B cell (primary cell): Measurements from ENCODE around the gene REG3A. TPM values are rescaled to one million over a fixed set of nuclear protein-coding genes. Genes with fewer than 3 reads are reported as not detected.

Experiments
- ATAC-seq: fragments of 200-7000 bp; cut with Tn5 transposase; one replicate; pipeline ENCODE4 v1.10.0; 2021; ENCODE audit warnings: low read depth, mild to moderate bottlenecking, moderate number of reproducible peaks, moderate library complexity
- CTCF ChIA-PET: fragments of 350-600 bp; sonication (Branson Sonifier 250); formaldehyde crosslinking; loops from one replicate; lab custom pipeline; 2021; ENCODE audit warnings: antibody characterized with exemption, inconsistent platforms; lab: Charles Lee
- POLR2A ChIA-PET: fragments of 350-600 bp; sonication (Branson Sonifier 250); formaldehyde crosslinking; loops from one replicate; lab custom pipeline; 2021; ENCODE audit warnings: antibody characterized with exemption; lab: Charles Lee
- DNase-seq: peaks from one replicate; pipeline ENCODE4 v3.0.0; 2013
- H2AFZ ChIP-seq: 2 replicates; pipeline ENCODE4 v1.6.1; 2012; ENCODE audit warnings: mild to moderate bottlenecking, low read depth, low read length; ENCODE audit not compliant: insufficient read depth, poor library complexity, severe bottlenecking
- H3K27ac ChIP-seq, 2 donors: 1 replicate in 1 of 2; 2 replicates in 1 of 2; pipeline ENCODE4 v1.5.1; 2012 to 2013; ENCODE audit warnings: low read length in 2 of 2, mild to moderate bottlenecking in 2 of 2, moderate library complexity in 1 of 2
- H3K27me3 ChIP-seq, 4 experiments: fragments of 200-600 bp in 1 of 4; sonication (generic) in 1 of 4; replicated peaks in 1 of 4; 1 replicate in 2 of 4; 2 replicates in 2 of 4; pipeline versions ENCODE4 v1.6.1 to v1.7.0; 2013 to 2016; ENCODE audit warnings: low read length in 3 of 4, mild to moderate bottlenecking in 2 of 4, mixed read lengths in 1 of 4, moderate library complexity in 1 of 4; ENCODE audit not compliant: insufficient read depth in 4 of 4, control insufficient read depth in 3 of 4; ENCODE audit errors: control extremely low read depth in 1 of 4
- H3K36me3 ChIP-seq, 2 experiments: replicated peaks in 1 of 2; 1 replicate in 1 of 2; 2 replicates in 1 of 2; pipeline versions ENCODE4 v1.6.1 to v1.7.1; 2013; ENCODE audit warnings: low read length in 1 of 2; ENCODE audit not compliant: insufficient read depth in 2 of 2, control insufficient read depth in 1 of 2; ENCODE audit errors: control extremely low read depth in 1 of 2, extremely low read depth in 1 of 2
- H3K4me1 ChIP-seq, 2 donors: fragments of 200-600 bp in 1 of 2; sonication (generic) in 1 of 2; 1 replicate in 1 of 2; 2 replicates in 1 of 2; pipeline versions ENCODE4 v1.5.1 to v1.6.1; 2013 to 2017; ENCODE audit warnings: low read length in 2 of 2; ENCODE audit not compliant: control insufficient read depth in 2 of 2, insufficient read depth in 2 of 2
- H3K4me2 ChIP-seq: replicated peaks from 2 replicates; pipeline ENCODE3; 2012; ENCODE audit warnings: mild to moderate bottlenecking, low read depth, low read length; ENCODE audit not compliant: poor library complexity, severe bottlenecking
- H3K4me3 ChIP-seq, 5 experiments: fragments of 200-600 bp in 1 of 5; sonication (generic) in 1 of 5; 1 replicate in 3 of 5; 2 replicates in 2 of 5; pipeline versions ENCODE4 v1.5.1 to v1.7.0; 2011 to 2016; ENCODE audit warnings: low read length in 4 of 5, mild to moderate bottlenecking in 4 of 5, low read depth in 2 of 5, control low read depth in 1 of 5, moderate library complexity in 1 of 5; ENCODE audit not compliant: insufficient read depth in 1 of 5; ENCODE audit errors: control extremely low read depth in 1 of 5, extremely low read depth in 1 of 5
- H3K79me2 ChIP-seq: fragments of 200-600 bp; sonication (generic); one replicate; pipeline ENCODE4 v1.6.0; 2016; ENCODE audit warnings: low read length; ENCODE audit not compliant: control insufficient read depth, insufficient read depth
- H3K9ac ChIP-seq: fragments of 200-600 bp; sonication (generic); 2 replicates; pipeline ENCODE4 v1.6.1; 2017; ENCODE audit warnings: mild to moderate bottlenecking, low read length, moderate library complexity
- H3K9me3 ChIP-seq, 3 donors: one replicate each; pipeline versions ENCODE4 v1.6.1 to v1.7.1; 2013; ENCODE audit warnings: low read length in 2 of 3; ENCODE audit not compliant: control insufficient read depth in 2 of 3, insufficient read depth in 1 of 3; ENCODE audit errors: control extremely low read depth in 1 of 3
- H4K20me1 ChIP-seq: 2 replicates; pipeline ENCODE4 v1.6.0; 2012; ENCODE audit warnings: mild to moderate bottlenecking, low read length; ENCODE audit not compliant: insufficient read depth, control insufficient read depth, poor library complexity, severe bottlenecking
- H3K27ac Mint-ChIP-seq: one replicate; pipeline ENCODE4 v1.8.0; 2021; ENCODE audit warnings: mixed read lengths
- H3K27me3 Mint-ChIP-seq: one replicate; pipeline ENCODE4 v1.8.0; 2021; ENCODE audit warnings: mixed read lengths
- H3K4me1 Mint-ChIP-seq: one replicate; pipeline ENCODE4 v1.8.0; 2021; ENCODE audit warnings: mixed read lengths
- H3K4me3 Mint-ChIP-seq: one replicate; pipeline ENCODE4 v1.8.0; 2021; ENCODE audit warnings: mixed read lengths
- H3K9me3 Mint-ChIP-seq: one replicate; pipeline ENCODE4 v1.8.0; 2022; ENCODE audit warnings: mixed read lengths; ENCODE audit not compliant: insufficient read depth
- EZH2 ChIP-seq: IDR thresholded peaks from 2 replicates; pipeline ENCODE4 v1.6.1; 2012; ENCODE audit warnings: borderline replicate concordance, low read depth, mild to moderate bottlenecking, moderate library complexity, low read length; ENCODE audit not compliant: insufficient read depth, poor library complexity, severe bottlenecking
- WGBS: methylation state at CpG from one replicate; pipeline ENCODE4 v1.1.5; 2013; ENCODE audit warnings: missing lambda C conversion rate; ENCODE audit not compliant: insufficient coverage; 5-methylcytosine and 5-hydroxymethylcytosine counted together
- intact Hi-C: fragments of 100-400 bp; cut with micrococcal nuclease; formaldehyde crosslinking; loops from one replicate; pipeline ENCODE4 v1.10.0; 2022
- polyA plus RNA-seq: library from polyadenylated mRNA; depleted of rRNA; stranded (reverse); fragments of >200 nt; gene quantifications from 2 replicates; pipeline ENCODE4 v1.2.3, GENCODE V29; 2012
- total RNA-seq, 2 donors: library from RNA; stranded (reverse); fragments of 120-200 nt in 1 of 2; gene quantifications; 1 replicate in 1 of 2; 2 replicates in 1 of 2; pipeline versions ENCODE4 v1.2.3 to v1.2.4, GENCODE V29; 2013 to 2022
- TF ChIP-seq, protein P1 (sequence below): fragments of 200-600 bp; IDR thresholded peaks from one replicate; pipeline ENCODE4 v1.8.0; 2022; ENCODE audit warnings: antibody characterized with exemption, mild to moderate bottlenecking

Gene REG3A
- total and polyA plus RNA-seq, 2 donors (not counting 1 experiment from before 2014, with no cell fraction given) = not detected

- DNase-seq (no peak), ATAC-seq (no peak)
- Mint-ChIP-seq H3K27ac (no peak overlapping the region), H3K27me3 (no peaks in the 10 kb centered on the region), H3K4me1 (peaks cover 2% of the 10 kb centered on the region), H3K9me3 (no peaks in the 10 kb centered on the region), H3K4me3 (no peak overlapping the region)
- no peak for TF ChIP-seq EZH2
- TF ChIP-seq, protein P1, sequence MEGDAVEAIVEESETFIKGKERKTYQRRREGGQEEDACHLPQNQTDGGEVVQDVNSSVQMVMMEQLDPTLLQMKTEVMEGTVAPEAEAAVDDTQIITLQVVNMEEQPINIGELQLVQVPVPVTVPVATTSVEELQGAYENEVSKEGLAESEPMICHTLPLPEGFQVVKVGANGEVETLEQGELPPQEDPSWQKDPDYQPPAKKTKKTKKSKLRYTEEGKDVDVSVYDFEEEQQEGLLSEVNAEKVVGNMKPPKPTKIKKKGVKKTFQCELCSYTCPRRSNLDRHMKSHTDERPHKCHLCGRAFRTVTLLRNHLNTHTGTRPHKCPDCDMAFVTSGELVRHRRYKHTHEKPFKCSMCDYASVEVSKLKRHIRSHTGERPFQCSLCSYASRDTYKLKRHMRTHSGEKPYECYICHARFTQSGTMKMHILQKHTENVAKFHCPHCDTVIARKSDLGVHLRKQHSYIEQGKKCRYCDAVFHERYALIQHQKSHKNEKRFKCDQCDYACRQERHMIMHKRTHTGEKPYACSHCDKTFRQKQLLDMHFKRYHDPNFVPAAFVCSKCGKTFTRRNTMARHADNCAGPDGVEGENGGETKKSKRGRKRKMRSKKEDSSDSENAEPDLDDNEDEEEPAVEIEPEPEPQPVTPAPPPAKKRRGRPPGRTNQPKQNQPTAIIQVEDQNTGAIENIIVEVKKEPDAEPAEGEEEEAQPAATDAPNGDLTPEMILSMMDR = no peak
- Histone ChIP-seq H3K4me3 (no peak overlapping the region), H3K4me2 (no peak overlapping the region), H2AFZ (no peak overlapping the region), H3K9me3 (no peaks in the 10 kb centered on the region), H3K27me3 (no peaks in the 10 kb centered on the region), H3K9ac (no peak overlapping the region), H4K20me1 (no peaks in the 10 kb centered on the region), H3K36me3 (no peaks in the 10 kb centered on the region), H3K27ac (no peak overlapping the region), H3K4me1 (no peaks in the 10 kb centered on the region), H3K79me2 (no peaks in the 10 kb centered on the region)
- CTCF ChIA-PET = no interaction called here
- WGBS = 88% methylated on average over 1 of the region's 3 CpGs
- intact Hi-C loops = no loop called here
- POLR2A ChIA-PET = no interaction called here
Observed at GRCh38 chr2:79112269-79112668, 47.3 kb downstream of the REG3A start.

Other genes starting within 250 kb of the REG3A start
- gene REG3G, start 134.1 kb downstream of the REG3A start, total RNA-seq = not detected in 2 replicates
- not detected in 2 replicates for gene REG3G, start 134.1 kb downstream of the REG3A start, polyA plus RNA-seq
- not detected in 2 replicates for gene REG1B, start 71.8 kb downstream of the REG3A start, total RNA-seq
- gene REG1B, start 71.8 kb downstream of the REG3A start, polyA plus RNA-seq = not detected in 2 replicates
- not detected in 2 replicates for gene REG1A, start 39.3 kb downstream of the REG3A start, total RNA-seq
- not detected in 2 replicates for gene REG1A, start 39.3 kb downstream of the REG3A start, polyA plus RNA-seq